Stimulated activated CD8-positive, alpha-beta memory T cell treated with anti-CD3 and anti-CD28 coated beads, Interleukin-4, amount 100 ng/mL, for 4 hours (primary cell): ENCODE data around the gene NUDT19.
"Not testable (repeated sequence)": the region's sequence is repeated elsewhere in the genome, so short reads cannot be mapped to it uniquely, and the experiment has no call there.

Source experiments
- DNase-seq, 2 donors: peaks; one replicate each; pipeline ENCODE4 v3.0.0-alpha.2; 2020; ENCODE audit warnings: low read depth in 2 of 2, low spot score in 1 of 2

The NUDT19 gene

DNA sequence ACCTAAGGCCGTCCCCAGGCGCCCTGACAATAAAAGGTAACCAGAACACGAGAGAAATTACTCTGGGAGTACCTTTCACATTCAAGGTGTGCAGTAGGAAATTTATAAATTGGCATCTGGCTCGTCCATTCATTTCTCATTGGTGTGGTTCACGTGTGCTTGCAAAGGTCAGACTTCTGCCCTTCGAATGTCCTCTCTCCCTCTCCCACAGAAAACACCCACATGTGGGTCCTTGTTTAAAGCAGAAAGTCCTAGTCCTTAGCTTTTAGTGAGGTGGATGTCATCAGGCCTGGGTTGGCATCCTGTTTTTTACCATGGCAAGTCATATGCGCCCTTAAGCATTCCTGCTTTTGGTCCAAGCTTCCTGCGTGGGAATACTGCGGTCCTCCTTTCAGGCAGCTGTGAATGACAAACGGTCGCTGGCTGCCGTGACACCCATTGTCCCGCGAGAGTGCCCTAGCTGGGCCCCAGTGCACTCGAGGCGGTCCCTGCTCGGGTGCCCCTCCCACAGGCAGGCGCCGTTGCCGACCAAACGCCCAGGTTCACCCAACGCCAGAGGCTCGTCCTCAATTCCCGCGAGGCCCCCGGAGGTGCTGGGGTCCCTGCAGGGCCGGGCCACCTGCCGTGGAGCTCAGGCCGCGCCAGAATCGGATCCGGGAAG, at the start of gene NUDT19:
NUDT19 (plus strand) TSS at position 531 of the 661 bp plus-strand sequence. CDS start 140 bp downstream, outside the sequence.
- DNase-seq: peak in 1 of 2 donors; percentile 59

DNA sequence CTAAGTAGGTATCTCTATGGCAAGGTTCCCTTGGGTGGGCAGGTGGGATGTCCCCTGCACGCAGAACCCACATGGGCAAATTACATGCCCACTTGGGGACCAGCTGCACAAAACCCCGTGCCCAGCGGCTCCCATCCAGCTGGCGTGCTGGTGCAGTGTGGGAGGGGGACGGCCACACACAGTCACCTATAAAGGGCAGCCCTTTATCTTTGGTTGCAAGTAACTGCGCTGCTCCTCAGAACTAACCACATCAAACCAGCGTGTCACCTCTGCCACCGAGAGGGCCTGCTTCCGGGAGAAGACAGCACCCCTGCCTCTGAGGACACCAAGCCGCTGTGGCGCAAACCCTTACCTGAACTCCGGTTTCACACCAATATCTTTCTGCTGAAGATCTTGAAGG, 48.9 kb upstream of the NUDT19 start:
- peak in 1 of 2 donors; percentile 30 for DNase-seq

DNA sequence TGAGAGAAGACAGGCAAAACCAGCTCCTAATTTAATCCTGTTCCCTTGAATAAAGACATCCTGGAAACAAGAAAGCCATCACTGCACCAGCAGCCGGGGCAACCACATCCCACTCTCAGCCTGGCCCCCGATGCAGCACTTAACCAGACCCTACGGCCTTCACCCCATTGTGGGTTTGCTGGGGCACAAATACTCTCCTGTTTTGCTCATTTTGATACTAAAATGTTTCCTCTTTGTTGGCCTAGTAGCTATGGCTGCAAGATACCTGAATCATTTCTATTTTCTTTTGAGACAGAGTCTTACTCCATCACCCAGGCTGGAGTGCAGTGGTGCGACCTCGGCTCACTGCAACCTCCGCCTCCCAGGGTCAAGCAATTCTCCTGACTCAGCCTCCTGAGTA, 45.1 kb upstream of the NUDT19 start:
- DNase-seq: no peak

DNA sequence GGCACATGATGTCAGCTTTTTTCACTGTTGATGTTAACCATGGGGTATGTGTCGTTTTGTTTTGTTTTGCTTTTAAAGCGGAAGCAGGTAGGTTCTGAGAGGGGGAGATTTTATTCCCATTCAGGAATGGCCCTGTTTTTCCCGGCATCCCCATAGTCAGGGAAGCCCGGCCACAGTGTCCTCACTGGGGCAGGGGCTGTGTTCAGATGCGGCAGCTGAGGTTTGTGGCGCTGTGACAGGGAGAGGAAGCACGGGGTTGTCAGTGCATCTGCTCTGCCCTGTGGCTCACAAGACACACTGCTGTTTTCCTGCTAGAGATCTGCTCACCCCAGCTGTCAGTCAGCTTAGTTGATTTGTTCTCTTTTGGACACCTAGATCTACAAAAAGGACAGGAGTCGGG, 44.3 kb upstream of the NUDT19 start:
- no peak for DNase-seq

DNA sequence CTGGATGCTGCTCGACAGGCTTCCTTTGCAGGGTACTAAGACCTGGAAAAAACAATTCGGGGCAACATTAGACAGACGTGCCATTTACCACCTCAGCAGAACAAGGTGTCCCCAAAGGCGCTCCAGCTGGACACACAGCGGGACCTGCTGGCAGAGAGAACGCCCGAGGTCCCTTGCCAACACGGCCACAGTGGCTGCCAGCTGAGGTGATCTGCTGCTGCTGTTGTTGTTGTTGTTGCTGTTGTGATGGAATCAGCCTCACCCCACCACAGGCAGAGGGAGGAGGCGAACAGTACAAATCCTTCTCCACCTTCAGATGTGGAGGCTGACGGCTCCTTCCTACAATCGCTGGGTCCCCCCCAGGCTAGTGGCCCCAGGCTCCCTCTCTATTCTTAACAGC, 41.9 kb upstream of the NUDT19 start:
- DNase-seq: no peak

DNA sequence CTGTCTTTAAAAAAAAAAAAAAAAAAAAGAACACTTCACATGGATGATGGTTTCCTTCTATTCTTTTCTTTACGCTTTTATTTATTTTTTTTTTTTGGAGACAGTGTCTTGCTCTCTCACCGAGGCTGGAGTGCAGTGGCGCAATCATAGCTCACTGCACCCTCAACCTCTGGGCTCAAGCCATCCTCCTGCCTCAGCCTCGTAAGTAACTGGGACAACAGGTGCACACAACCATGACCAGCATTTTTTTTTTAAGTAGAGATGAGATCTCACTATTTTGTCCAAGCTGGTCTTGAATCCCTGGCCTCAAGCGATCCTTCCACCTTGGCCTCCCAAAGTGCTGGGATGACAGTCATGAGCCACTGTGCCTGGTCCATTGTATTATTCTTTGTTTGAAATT, 41.0 kb upstream of the NUDT19 start:
- no peak for DNase-seq

DNA sequence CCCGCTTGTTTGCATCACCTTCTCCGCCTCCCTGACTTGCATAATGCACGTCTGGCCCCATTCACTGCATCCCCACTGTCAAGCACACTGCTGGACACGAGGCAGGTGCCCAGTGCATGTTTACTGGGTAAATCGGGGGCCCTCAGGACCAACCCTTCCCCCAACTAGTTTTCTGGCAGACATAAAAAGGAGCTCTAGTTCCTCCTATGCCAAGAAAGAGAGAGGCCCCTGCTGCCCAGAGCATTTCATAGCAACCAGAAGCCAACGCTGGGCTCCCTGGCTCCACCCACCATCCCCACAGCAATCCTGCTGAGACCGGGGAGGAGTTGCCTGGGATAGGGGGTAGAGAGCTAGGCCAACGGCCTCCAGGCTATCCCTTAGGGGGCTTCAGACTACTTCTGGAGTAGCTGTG, 39.9 kb upstream of the NUDT19 start:
- DNase-seq: no peak

DNA sequence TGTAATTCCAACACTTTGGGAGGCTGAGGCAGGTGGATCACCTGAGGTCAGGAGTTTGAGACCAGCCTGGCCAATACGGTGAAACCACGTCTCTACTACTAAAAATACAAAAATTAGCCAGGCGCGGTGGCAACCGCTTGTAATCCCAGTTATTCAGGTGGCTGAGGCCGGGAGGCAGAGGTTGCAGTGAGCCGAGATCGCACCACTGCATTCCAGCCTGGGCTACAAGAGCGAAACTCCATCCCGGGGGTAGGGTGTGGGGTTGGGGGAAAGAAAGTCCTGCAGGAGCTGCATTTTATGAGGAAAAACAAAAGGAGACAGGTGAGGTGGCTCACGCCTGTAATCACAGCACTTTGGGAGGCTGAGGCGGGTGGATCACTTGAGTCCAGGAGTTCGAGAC, 39.3 kb upstream of the NUDT19 start:
- not testable (repeated sequence) for DNase-seq

DNA sequence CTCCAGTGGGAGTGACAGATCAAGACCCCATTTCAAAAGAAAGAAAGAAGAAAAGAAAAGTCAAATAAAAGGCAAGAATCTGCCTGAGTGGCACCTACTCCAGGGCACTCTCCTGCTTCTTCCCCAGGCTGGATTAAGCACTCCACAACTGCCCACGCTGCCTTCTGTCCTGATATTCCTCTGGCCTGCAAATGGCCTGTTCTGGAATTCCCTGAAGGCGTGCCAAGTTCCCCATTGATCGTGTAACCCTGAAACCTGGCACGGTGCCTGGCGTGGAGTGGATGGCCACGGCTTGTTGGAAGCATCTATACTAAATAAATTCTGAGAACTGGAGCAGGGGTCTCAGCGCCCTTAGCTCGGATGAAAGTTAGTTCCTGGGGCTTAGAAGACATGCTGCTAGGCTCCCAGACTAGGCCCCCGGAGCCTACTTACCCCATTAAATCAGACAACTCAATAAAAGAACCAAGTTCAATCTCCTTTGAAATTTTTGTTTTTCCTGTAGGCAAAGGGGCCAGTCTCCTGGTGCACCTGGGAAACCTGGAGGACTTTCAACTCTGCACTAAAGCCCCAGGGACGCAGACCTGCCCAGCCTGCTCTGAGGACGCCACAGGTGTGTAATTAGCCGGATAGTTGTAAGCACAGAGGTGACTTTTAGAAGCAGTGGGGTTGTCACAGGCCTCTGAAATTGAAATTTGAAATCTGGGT, 38.6 kb upstream of the NUDT19 start:
- DNase-seq: no peak

DNA sequence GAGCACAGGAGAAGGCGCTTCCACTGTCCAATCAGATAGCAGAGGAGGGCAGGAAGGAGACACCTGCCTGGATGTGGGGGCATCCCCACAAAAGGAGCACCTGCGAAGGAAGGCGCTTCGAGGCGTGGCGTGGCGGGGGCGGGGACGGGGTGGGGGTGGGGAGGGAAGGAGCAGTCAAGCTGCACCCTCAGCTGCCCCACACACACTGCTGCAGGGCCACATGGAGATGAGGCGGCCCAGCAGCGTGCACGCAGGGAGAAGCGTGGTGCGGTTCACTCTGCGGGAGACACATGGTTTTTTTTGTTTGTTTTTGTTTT, 38.1 kb upstream of the NUDT19 start:
- no peak for DNase-seq

DNA sequence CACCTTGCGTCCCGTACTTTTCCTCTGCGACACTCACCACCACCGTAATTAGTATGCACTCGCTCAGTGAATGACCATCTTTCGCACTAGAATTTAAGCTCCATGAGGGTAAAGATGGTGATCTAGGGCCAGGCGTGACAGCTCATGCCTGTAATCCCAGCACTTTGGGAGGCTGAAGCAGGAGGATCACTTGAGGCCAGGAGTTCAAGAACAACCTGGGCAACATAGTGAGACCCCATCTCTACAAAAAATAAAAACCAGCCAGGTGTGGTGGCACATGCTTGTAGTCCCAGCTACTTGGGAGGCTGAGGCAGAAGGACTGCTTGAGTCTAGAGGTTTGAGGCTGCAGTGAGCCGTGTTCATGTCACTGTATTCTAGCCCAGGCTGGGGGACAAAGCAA, 35.2 kb upstream of the NUDT19 start:
- DNase-seq: not testable (repeated sequence)

DNA sequence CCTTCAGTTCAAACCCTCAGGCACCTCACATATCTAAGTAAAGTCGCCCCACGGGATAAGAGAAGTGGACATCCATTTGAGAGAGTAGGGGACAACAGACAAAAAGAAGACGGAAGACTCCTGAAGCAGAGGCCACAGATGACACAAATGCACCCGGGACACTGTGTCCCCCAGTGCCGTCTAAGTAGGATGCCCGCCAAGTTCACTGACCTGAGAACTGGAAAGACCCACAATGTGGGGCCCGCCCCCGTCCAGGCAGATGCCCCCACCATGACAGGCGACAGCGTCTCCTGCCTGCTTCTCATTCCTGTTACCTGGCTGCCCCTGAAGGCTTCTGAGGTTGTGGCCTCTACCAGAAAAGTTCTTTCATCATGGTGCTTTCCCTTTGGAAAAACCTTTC, 33.5 kb upstream of the NUDT19 start:
- no peak for DNase-seq

DNA sequence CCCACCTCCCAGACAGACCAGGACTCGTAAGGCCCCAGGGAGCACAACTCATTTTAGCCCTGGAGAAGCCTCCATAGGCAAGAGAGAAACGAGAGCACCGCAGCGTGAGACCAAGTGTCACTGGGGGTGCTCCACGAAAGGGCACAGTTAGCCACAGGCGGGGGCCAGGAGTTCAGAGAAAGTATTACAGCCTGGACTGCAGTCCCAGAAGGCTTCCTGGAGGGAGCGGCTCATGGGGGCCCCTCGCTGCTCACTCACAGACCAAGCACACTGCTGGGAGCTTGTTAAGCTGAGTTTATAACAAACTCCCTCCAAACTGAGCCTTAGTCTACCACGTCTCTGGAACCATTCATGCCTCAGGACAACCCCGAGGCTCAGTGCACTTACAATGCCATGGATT, 33.1 kb upstream of the NUDT19 start:
- no peak for DNase-seq

DNA sequence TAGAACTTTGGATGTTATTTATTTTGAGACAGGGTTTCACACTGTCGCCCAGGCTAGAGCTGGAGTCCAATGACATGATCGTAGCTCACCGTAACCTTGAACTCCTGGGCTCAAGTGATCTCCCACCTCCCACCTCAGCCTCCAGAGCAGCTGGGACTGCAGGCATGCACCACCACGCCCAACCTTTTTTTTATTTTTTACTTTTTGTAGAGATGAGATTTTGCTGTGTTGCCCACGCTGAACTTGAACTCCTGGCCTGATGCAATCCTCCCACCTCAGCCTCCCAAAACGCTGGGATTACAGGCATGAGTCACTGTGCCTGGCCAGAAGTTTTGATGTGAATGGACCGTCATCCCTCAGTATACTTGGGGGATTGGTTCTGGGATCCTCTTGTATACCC, 30.3 kb upstream of the NUDT19 start:
- no peak for DNase-seq

DNA sequence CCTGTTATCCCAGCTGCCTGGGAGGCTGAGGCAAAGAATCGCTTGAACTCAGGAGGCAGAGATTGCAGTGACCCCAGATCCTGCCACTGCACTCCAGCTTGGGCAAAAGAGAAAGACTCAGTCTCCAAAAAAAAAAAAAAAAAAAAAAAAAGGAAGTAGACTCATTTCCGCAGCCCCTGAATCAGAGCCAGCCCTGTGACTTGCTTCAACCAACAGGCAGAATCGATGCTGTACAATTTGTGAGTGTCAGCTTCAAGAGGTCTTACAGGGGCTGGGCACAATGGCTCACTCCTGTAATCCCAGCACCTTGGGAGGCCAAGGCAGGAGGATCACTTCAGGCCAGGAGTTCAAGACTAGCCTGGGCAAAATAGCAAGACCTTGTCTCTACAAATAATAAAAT, 29.4 kb upstream of the NUDT19 start:
- no peak for DNase-seq

DNA sequence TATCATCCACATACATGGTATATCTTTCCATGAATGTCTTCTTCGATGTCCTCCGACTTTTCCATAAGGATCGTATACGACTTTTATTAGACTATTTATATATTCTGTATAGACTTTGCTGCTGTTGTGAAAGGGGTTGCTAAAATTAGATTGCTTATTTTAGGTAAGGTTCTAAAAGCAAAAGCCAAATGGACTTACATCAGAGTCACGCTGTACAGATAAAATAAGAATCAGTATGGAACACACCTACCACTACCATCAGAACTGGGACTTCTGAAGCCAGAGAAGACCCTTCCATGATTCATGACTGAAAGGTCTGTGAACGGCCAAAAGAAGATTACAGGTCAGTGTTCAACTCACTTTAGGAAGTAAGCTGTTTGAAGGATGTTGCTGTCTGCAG, 25.5 kb upstream of the NUDT19 start:
- DNase-seq: no peak

DNA sequence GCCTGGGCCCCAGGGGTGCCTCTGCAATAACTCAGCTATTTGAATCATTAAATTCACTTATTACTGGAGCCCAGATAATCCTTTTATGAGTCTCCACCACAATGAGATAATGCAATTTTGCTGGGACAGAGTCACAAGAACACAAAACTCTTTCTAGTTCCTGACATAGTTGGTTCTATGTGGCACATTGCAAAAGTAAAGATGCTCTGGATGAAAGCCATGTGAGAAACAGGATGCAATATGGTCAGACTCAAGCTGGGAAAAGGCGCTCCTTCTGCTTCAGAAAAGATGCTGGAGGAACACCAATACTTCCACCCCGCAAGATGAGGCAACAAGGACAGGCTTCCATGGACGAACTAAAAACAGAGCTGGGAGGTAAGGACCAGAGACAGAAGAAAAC, 22.3 kb upstream of the NUDT19 start:
- DNase-seq: no peak

DNA sequence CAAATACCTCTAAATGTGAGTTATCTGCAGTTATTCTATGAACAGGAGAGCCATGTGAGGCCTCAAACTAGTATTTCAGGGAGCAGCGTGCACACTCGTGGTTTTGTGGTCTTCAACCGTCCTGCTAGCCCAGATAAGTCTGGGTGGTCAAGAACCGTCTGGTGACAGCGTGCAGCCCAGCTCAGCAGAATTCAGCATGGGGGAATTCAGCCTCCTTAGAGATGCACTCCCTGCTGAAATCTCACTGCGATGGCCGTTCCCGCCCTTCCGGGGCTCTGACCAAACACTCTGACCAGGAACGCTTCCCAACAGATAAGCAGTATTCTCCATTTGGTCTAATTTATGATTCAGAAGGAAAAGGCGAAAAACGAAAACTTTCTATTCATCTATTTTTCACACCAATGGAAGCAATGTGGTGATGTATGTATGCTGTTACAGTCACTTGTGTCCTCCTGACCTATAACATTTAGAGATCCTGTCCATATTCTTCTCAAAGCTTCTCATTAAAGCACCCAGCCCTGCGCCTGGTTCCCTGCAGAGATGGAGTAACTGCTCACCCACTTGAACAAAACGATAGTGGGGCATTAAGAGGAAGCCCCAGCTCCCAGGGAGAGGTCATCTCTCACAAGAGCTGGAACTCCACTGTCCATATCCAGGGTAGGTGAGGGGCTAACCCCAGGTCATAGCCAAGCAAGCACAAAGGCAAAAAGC, 19.6 kb upstream of the NUDT19 start:
- DNase-seq: no peak

DNA sequence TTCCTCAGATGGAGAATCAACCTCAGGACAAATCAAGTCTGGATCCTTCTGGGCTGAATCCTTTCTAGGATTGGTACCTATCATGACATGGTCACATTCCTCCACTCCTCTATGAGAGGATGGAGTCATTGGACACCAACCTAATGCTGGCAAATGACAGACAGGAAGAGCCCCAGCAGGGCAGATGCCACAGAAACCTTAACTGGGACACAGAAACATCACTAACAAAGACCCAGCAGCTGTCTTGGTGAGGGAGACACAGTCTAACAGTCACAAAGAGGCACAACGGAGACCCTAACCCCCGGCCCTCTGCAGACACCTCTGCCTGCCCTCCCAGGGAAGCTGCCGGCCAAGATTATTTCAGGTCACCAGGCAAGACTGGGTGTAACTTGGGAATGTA, 18.8 kb upstream of the NUDT19 start:
- no peak for DNase-seq

DNA sequence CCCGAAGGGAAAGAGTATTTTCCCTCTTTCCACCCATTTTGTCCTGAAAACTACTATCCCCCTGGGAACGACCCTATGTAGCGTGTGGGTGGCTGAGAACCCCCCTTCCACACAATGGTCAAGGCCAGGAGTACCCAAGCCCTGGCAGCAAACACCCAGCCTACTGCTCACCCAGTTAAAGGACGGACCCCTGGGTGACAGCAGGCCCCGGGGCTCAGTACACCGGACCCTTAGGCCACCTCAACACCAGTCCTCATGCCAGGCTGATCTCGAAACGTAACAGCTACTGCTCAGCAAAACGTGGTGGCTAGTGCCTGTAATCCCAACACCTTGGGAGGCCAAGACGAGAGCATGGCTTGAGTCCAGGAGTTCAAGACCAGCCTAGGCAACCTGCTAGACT, 18.0 kb upstream of the NUDT19 start:
- DNase-seq: no peak

DNA sequence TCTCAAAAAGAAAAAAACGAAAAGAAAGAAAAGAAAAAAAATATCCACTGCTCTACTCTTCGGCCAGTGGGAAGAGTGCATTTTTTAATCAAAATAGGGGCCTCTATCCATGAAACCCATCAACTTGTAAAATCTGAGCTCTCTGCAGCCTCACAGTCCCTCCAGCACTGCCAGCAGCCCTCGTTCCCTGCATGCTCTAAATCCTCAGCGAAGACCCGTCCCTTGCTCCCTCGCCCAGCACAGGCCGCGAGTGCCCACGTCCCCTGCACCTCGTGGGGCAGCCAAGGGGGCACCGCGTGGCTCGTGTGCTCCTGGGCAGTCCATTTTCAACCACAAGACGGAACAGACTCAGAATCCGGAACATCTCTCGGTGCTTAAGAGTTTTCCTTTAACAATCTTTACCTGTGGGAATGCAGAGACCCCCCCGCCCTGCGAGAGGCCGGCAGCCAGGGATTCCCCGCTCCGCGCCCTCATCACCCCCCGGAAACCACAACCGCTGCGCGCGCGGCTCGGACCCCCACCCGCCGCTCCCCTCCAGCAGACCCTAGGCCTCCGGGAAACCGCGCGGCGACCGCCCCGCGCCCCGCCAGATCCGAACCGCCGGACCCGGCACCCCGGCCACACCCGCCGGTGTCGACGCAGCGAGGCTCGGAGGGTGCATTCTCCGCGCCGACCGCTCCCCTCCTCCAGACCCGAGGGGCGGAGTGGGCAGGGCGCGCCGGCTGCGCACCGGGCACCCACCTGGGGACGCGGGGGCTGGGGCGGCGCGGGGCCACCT, 17.3 kb upstream of the NUDT19 start:
- no peak for DNase-seq
